ENCODE data around the gene GNGT1.
A peak's percentile ranks its signal among the peaks of the same experiment; 100 is the strongest.

GRCh38 chr7:93902777-93903423 is 3.5 kb upstream of the GNGT1 start:
- peak; percentile 99 for TF ChIP-seq CTCF (IDR thresholded peaks at IDR 0.05)
- no peak for TF ChIP-seq FOXM1 (IDR thresholded peaks at IDR 0.05; ENCODE audit: low read depth)
- TF ChIP-seq GABPA (IDR thresholded peaks at IDR 0.05; ENCODE audit: low read depth) = no peak
- no peak for TF ChIP-seq SIN3A (IDR thresholded peaks at IDR 0.05; ENCODE audit: borderline replicate concordance, low read depth, low read length)
- no peak for TF ChIP-seq MXI1 (IDR thresholded peaks at IDR 0.05; ENCODE audit: low read depth, low read length)
- TF ChIP-seq POLR2AphosphoS5 (IDR thresholded peaks at IDR 0.05; ENCODE audit: low read depth, low read length) = no peak
- TF ChIP-seq EZH2phosphoT487 (IDR thresholded peaks at IDR 0.05; ENCODE audit: borderline replicate concordance, low read depth) = no peak
- TF ChIP-seq, protein P1, sequence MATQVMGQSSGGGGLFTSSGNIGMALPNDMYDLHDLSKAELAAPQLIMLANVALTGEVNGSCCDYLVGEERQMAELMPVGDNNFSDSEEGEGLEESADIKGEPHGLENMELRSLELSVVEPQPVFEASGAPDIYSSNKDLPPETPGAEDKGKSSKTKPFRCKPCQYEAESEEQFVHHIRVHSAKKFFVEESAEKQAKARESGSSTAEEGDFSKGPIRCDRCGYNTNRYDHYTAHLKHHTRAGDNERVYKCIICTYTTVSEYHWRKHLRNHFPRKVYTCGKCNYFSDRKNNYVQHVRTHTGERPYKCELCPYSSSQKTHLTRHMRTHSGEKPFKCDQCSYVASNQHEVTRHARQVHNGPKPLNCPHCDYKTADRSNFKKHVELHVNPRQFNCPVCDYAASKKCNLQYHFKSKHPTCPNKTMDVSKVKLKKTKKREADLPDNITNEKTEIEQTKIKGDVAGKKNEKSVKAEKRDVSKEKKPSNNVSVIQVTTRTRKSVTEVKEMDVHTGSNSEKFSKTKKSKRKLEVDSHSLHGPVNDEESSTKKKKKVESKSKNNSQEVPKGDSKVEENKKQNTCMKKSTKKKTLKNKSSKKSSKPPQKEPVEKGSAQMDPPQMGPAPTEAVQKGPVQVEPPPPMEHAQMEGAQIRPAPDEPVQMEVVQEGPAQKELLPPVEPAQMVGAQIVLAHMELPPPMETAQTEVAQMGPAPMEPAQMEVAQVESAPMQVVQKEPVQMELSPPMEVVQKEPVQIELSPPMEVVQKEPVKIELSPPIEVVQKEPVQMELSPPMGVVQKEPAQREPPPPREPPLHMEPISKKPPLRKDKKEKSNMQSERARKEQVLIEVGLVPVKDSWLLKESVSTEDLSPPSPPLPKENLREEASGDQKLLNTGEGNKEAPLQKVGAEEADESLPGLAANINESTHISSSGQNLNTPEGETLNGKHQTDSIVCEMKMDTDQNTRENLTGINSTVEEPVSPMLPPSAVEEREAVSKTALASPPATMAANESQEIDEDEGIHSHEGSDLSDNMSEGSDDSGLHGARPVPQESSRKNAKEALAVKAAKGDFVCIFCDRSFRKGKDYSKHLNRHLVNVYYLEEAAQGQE (IDR thresholded peaks at IDR 0.05; ENCODE audit: low read depth, low read length) = no peak
- TF ChIP-seq TAF1 (IDR thresholded peaks at IDR 0.05; ENCODE audit: borderline replicate concordance, low read depth, low read length) = no peak
- TF ChIP-seq, protein P2, sequence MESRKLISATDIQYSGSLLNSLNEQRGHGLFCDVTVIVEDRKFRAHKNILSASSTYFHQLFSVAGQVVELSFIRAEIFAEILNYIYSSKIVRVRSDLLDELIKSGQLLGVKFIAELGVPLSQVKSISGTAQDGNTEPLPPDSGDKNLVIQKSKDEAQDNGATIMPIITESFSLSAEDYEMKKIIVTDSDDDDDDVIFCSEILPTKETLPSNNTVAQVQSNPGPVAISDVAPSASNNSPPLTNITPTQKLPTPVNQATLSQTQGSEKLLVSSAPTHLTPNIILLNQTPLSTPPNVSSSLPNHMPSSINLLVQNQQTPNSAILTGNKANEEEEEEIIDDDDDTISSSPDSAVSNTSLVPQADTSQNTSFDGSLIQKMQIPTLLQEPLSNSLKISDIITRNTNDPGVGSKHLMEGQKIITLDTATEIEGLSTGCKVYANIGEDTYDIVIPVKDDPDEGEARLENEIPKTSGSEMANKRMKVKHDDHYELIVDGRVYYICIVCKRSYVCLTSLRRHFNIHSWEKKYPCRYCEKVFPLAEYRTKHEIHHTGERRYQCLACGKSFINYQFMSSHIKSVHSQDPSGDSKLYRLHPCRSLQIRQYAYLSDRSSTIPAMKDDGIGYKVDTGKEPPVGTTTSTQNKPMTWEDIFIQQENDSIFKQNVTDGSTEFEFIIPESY (IDR thresholded peaks at IDR 0.05; ENCODE audit: borderline replicate concordance, low read depth) = no peak

All from SK-N-SH (cell line).